ENCODE measurements around the gene CAMSAP1.
"Not testable (repeated sequence)": the region's sequence is repeated elsewhere in the genome, so short reads cannot be mapped to it uniquely, and the experiment has no call there.

The CAMSAP1 gene

DNA sequence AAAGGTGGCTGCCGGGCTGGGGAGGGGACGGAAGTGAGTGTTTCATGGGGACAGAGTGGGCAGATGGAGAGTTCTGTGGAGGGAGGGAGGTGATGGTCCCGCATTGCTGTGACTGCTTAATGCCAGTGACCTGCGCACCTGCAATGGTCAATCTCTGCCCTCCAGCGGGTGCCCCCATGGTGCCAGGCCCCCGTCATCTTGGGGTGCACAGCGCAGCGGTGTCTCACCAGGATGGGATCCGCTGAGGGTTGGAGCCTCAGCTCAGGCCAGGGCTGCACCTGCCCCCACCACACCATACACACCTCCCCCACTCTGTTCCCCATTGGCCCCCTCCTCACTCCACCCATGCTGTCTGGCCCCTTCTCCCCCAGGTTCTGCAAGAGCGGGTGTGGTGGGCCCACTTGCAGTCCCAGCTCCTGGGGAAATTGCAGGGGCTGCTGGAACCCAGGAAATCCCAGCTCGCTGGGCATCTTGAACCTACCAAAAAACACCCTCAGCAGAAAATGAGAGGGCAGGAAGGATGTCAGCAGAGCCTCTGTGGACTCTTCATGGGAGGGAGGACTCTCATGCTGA lies 12.1 kb upstream of the CAMSAP1 start:
- DNase-seq = no peak

DNA sequence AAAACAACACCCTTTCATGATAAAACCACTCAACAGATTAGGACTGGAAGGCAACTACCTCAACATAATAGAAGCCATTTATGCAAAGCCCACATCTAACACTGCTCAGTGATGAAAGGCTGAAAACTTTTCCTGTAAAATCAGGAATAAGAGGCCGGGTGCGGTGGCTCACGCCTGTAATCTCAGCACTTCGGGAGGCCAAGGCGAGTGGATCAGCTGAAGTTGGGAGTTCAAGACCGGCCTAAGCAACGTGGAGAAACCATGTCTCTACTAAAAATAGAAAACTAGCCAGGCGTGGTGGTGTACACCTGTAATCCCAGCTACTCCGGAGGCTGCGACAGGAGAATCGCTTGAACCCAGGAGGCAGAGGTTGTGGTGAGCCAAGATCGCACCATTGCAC lies 8.9 kb upstream of the CAMSAP1 start:
- not testable (repeated sequence) for DNase-seq

DNA sequence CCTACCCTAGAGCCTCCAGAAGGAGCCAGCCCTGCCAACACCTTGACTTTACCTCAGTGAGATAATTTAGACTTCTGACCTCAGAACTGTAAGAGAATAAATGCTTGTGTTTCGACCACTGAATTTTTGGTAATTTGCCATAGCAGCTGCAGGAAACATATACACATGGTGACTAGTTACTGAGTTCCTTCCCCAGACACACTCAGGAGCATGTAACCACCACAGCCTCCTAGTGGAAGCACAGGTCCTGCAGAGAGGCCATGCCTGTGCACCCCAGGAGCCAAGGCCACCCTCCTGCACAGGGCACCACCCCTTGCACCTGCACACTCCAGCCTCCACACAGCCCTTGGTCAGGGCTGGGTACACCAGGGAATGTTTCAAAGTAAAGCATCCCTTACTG lies 7.6 kb upstream of the CAMSAP1 start:
- DNase-seq = no peak

- not testable (repeated sequence) for DNase-seq
Measured at GRCh38 chr9:135911233-135911632, 3.9 kb upstream of the CAMSAP1 start.

GRCh38 chr9:135910757-135911156 lies 3.4 kb upstream of the CAMSAP1 start:
- DNase-seq = no peak

DNA sequence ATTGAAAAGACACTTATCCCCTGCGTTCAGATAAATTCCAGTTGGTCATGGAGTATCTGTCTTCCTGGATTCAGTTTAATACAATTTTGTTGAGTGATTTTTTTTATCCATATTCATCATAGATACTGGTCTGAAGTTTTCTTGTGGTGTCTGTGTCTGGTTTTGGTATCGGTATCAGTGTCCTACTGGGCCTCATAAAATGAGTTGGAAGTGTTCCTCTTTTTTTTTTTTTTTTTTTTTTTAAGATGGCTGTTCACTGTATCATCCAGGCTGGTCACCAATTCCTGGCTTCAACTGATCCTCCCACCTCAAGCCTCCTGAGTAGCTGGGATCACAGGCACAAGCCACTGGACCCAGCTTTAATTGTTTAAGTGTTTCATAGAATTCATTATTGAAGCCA lies 2.9 kb upstream of the CAMSAP1 start:
- no peak for DNase-seq

GRCh38 chr9:135909371-135909770 lies 2.0 kb upstream of the CAMSAP1 start:
- no peak for DNase-seq

- DNase-seq = no peak
Measured at GRCh38 chr9:135908754-135909204, 1.4 kb upstream of the CAMSAP1 start.

DNA sequence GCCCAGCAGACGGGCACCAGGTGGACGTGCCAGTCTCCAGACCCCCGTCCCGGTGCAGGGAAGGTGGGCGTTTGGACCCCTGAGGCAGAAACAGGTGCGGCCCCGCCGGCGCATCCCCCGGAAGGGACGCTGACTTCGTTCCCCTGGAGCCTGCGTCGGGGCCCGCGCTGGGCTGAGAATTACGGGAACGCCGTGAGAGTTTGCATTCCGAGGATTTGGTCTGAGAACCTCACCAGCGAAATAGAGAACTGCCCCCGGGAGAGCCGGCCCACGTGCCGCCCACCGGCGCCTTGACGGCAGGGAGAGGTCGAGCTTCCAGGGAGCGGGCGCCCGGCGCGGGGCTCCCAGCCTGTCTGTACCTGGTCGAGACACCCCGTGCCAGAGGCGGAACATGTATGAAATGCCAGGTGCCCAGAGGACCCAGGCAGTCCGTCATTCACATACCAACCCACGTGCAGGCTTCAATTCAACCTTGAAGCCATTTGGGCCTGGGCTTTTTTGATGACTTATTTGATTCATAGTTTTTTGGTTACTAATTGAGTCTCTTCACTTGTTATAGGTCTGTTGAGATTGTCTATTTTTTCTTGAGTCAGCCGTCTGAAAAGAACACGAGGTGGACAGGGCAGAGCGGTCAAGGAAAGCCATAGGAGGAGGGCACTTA lies 877 bp upstream of the CAMSAP1 start:
- DNase-seq = peak; percentile 33

DNA sequence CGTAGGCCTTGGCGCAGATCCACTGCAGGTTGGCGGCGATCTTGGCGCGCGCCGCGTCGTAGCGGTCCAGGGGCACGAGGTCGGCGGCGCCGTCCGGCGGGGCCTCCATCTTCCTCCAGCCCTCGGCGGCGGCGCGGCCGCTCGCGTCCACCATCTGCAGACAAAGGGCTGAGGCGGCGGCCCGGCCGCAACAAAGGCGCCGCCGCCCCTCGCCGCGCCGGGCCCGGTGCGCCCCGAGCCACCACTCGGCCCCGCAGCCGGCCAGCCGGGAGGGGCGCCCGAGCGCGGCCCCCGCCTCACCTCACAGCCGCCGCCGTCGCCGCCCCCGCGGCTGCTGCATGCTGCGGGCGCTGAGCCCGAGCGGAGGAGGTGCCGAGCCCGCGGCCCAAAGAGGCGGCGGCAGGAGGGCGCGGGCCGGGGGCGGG lies 328 bp downstream of the CAMSAP1 start:
- DNase-seq = no peak

GRCh38 chr9:135906291-135907005 lies 898 bp downstream of the CAMSAP1 start:
- no peak for DNase-seq

- peak; percentile 85 for DNase-seq
Measured at GRCh38 chr9:135905380-135906258, 1.7 kb downstream of the CAMSAP1 start.

GRCh38 chr9:135903786-135904520 lies 3.4 kb downstream of the CAMSAP1 start:
- no peak for DNase-seq

- no peak for DNase-seq
Measured at GRCh38 chr9:135903358-135903656, 4.0 kb downstream of the CAMSAP1 start.

DNA sequence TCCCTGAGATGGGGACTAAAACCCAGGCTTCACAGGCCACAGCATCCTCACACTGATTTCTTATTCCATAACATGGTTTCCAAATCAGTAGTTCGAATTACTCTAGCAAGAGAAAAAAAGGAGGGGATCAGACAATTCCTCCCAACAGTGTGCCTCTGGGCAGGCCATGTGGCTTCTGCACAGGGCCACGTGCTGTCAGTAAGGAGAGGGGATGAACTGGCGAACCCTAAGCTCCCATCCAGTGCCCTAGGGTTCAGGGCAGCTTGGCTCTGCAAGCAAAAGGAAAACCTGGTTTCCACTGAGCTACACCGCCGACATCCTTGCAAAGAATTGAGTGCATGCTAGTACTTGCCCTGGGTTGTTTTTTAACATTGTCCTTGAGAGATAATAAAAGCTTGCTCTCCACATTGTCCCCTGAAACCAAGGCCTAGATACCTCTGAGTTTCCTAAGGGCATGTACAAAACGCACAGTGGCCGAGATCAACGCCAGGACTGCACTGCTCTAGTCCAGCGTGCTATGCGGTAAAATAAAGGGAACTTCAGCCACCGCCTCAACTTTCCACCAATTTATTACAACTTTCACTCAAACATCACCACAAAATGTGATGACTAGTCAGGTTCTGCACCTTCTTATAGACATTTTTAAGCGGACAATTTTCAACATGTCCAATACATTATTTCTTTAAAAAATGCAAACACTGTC lies 4.5 kb downstream of the CAMSAP1 start:
- no peak for DNase-seq

GRCh38 chr9:135901826-135902225 lies 5.5 kb downstream of the CAMSAP1 start:
- no peak for DNase-seq

GRCh38 chr9:135901031-135901758 lies 6.2 kb downstream of the CAMSAP1 start:
- DNase-seq = no peak

DNA sequence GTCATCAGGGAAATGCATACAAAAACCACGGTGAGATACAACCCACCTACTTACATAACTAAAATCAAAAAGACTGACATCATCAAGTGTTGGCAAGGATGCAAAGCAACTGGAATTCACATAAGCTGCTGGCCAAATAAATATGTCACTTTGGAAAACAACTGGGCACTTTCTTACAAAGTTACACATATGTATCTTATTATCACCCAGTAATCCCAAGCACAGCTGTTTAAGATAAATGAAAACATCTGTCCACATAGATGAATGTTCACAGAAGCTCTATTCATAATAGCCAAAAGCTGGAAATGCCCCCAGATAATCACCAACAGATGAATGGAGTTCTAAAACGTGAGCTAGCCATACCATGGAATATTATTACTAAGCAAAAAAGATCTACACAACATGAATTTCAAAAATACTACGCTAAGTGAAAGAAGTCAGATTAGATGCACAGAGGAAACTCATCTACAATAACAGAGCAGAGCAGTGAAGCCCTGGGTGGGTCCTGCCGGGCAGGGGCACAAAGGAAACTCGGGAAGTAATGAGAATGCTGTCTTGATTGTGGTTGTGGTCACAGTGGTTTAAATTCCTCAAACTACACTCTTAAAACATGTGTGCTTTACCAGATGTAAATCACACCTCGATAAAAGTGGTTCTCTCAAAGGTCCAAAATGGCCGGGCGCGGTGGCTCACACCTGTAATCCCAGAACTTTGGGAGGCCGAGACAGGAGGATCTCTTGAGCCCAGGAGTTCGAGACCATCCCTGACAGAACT lies 8.5 kb downstream of the CAMSAP1 start:
- no peak for DNase-seq

DNA sequence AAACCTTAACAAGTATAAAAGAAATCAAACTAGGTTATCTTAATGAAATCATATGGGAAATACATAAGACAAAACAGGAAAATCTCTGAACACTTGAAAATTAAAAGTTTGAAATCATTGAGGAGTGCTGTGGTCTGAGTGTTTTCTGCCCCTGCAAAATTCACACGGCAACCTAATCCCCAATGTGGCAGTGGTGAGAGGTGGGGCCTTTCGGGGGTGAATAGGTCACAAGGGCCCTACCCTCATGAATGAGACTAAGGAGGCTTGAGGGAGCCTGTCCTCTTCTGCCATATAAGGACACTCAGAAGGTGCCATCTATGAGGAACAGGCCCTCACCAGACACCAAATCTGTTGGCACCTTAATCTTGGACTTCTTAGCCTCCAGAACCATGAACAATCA lies 10.7 kb downstream of the CAMSAP1 start:
- DNase-seq = no peak

GRCh38 chr9:135896205-135896604 lies 11.1 kb downstream of the CAMSAP1 start:
- DNase-seq = no peak
